GM19438 (cell line): Measurements from ENCODE around the gene ASAP3.

Experiments used
- ATAC-seq: cut with Tn5 transposase; IDR thresholded peaks from one replicate; pipeline ENCODE4 v1.9.1; 2021; ENCODE audit warnings: low read depth; ENCODE audit not compliant: unreplicated experiment

ASAP3 gene

DNA sequence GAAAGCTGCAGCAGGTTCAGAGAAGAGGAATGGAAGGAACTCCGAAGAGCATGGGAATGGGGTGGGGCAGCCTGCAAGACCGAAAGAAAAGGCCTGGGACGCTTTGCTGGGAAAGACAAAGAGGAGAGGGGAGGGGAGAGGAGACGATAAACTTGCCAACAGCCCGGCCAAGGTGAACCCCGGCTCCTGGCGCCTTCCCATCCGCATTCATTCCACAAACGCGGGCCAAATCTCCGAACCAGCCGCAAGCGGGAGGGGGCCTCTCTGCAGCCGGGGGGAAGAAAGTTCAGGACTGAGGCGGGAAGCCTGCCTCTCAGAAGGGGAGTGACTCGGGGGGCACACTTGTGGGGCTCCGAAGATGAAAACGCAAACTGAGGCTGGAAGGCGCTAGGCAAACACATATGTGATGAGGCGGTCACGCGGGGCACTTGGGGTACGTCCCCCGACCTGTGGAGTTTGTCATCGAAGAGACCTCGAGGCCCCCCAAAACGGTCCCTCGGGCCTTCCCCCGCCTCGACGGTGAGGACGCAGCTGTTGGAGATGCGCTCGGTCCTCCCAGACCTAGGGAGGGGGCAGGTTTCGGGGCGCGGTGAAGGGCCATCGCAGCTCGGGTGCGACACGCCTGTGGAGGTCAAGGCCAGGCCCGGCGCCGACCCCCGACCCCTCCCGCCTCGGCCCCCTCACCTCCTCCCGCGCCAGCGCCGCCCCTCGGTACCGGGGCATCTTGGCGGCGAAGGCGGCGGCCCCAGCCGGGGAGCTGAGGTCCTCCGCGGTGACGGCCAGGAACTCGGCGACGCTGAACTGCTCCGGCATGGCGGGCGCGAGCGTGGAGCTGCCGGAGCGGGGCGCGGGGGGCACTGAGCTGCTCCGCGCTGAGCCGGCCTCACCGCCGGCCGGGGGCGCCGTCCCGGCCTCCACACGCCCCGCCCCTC, at the start of gene ASAP3:
ASAP3 (minus strand) TSS at position 859 of the 932 bp plus-strand sequence; CDS start at position 813, 46 bp downstream.
- no peak for ATAC-seq

DNA sequence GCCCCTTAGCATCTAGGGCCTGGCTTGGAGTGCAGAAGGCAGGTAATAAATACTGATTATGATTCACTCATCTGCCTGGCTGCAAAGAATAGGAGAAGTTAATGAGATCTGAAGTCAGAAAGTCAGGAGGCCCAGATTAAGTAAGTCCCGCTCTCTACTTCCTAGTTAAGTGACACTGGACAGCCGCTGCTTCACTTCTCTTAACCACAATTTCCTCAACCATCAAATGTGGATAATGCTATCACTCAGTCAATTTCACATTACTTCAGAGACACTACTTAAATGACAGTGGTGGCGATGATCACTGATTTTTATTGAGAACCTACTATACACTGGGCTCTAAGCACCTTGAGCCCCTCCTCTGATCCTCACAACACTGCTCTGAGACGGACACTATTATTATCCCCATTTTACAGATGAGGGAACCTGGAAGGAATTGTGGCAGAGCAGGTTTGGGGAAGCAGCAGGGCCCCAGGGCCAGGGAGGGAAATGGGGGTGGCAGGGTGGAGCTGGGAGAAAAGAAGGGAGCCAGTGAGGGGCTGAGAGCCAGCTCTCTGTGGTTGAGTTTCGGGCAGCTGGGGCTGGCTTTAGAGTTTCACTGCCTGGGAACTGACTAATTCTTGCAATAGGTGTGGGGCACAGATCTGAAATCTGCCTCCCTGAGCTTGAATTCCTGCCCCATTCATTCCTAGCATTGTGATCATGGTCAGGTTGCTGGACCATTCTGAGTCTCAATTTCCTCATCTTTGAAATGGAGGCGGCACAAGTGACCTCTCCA, 49.5 kb upstream of the ASAP3 start:
- no peak for ATAC-seq

GRCh38 chr1:23531562-23532094, 47.6 kb upstream of the ASAP3 start:
- ATAC-seq: no peak

GRCh38 chr1:23530747-23531561, 47.0 kb upstream of the ASAP3 start, which contains the start of gene E2F2:
TSS of gene E2F2 (minus strand) at chr1:23531233. CDS start at chr1:23530793, 440 bp downstream.
- no peak for ATAC-seq

- ATAC-seq: no peak
These were observed 46.2 kb upstream of the ASAP3 start for GRCh38 chr1:23530087-23530746.

GRCh38 chr1:23529146-23530086, 45.4 kb upstream of the ASAP3 start:
- ATAC-seq: no peak

GRCh38 chr1:23528250-23528978, 44.4 kb upstream of the ASAP3 start:
- peak; percentile 54 for ATAC-seq

DNA sequence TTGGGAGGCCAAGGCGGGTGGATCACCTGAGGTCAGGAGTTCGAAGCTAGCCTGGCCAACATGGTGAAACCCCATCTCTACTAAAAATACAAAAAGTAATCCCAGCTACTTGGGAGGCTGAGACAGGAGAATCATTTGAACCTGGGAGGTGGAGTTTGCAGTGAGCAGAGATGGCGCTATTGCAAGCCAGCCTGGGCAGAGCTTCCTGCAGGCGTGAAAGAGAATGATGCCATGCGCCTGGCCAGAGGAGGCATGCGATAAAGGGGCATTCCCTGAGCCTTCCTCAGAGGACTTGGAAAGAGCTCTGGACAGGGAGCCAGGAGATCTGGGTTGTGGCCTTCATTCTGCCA, 43.9 kb upstream of the ASAP3 start:
- no peak for ATAC-seq

- no peak for ATAC-seq
These were observed 43.4 kb upstream of the ASAP3 start for GRCh38 chr1:23527366-23527765.

GRCh38 chr1:23526329-23527041, 42.5 kb upstream of the ASAP3 start:
- no peak for ATAC-seq

DNA sequence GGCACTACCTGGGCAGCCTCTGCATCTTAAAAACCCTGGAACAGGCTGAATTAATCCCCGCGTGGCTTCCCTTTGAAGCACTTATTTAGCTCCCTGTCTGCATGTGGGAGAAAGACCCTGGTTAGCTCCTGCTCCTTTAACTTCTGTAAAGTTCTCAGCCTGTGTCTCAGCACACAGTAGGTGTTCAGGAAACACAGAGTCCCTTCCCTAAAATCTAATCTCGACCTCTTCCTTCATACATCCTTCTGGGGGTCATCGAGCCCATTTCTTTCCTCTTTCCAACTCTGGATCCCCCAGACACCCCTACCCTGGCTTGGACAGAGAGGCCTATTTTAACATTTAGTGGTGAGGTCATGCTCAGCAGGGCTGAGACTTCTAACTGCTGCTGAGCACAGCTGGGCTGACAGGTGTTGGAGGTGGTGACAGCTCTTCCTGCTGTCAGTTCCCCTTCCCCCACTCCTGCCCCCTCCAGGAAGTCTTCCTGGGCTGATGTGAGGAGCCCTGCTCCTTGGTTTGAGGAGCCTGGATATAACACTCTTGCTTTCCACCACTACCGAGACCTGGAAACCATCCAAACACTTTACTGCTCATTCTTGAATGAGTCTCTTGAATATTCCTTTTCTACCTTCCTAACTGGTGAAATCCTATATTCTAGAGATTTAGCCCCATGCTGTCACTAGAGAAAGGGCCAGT, 41.7 kb upstream of the ASAP3 start:
- ATAC-seq: no peak

GRCh38 chr1:23524716-23525401, 40.9 kb upstream of the ASAP3 start:
- no peak for ATAC-seq

DNA sequence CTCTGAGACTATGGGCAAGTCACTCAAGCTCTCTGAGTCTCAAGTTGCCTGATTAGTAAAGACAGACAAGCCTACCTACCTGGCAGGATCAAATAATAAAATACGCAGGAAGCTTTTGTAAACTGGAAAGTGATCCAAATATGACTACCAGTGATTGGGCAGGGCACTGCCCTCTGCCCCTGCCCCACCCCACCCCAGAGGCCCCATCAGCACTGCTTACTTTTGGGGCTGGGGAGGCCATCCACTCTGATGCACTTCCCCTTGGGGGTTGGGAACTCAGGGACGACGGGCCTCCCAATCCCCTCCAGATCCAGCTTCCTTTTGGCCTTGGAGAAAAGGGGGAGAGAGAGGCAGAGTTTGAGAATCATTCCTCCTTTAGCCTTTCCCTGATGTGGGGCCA, 40.2 kb upstream of the ASAP3 start:
- ATAC-seq: no peak

DNA sequence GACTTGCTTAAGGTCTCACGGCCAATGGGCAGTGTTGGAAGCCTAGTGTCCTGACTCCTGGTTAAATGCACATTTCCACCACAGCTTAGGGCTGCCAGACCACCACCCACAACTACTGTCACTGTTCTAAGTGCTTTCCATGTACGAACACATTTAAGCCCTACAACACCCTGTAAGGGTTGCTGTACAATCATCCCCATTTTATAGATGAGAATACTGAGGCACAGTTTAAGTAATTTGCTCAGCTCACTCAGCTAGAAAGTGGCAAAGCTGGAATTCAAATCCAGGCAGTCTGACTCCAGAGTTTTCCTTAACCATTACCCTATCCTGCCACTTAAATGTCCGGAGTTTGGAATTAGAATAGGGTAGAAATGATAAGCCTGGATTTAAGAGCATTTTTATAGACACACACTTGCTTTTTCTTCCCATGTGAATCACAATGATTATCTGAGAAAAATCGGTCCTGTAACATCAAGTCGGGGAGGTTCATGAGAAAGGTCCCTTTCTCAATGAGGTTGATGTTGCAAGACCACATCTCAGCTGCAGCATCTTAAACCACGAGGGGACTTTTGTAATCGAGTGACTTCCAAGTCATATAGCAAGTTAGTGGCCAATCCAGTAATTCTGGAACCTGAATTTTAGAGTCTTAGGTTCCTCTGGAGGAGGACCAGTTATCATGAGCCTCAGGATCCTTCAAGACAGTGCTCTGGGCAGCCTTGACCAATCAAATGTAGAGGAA, 38.4 kb upstream of the ASAP3 start:
- ATAC-seq: no peak

DNA sequence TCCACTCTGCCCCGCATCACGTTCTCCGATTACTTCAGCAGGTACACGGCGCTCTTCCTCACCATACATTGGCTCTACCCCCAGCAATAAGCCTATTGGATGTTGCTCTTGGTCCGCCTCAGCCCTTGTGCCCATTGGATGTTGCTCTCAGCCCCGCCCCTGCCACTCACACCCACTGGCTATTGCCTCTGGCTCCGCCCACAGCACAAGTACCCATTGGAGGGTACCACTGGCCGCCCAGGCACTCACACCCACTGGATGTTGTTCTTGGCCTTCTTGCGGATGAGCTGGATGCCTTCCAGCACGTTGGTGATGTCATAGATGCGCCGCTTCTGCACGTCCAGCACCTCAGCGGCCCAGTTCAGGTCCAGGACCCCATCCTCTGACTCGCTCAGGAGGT, 37.6 kb upstream of the ASAP3 start:
- no peak for ATAC-seq

- ATAC-seq: no peak
These were observed 33.6 kb upstream of the ASAP3 start for GRCh38 chr1:23517581-23517980.
